ENCODE measurements around the gene ME3.

GRCh38 chr11:86576946-86577624, 95.3 kb downstream of the ME3 start:
- TF ChIP-seq CTCF (IDR thresholded peaks at IDR 0.05), result no peak
- no peak for TF ChIP-seq POLR2A (IDR thresholded peaks at IDR 0.05)

Data from right lobe of liver (tissue), 4 donors.